Chondrocyte (in vitro differentiated cells): ENCODE results near the gene FOXN3. TPM values are rescaled to one million over a fixed set of nuclear protein-coding genes. Genes with fewer than 3 reads are reported as not detected.

Experiments
- DNase-seq: peaks from one replicate; pipeline ENCODE4 v3.0.0; 2021; ENCODE audit warnings: mixed read lengths, low spot score
- H3K27ac Mint-ChIP-seq: one replicate; pipeline ENCODE4 v1.8.0; 2021; ENCODE audit warnings: mild to moderate bottlenecking, moderate library complexity, mixed read lengths; ENCODE audit not compliant: unreplicated experiment
- H3K27me3 Mint-ChIP-seq: 2 replicates; pipeline ENCODE4 v1.8.0; 2021; ENCODE audit warnings: low read depth, mixed read lengths
- H3K36me3 Mint-ChIP-seq: 2 replicates; pipeline ENCODE4 v1.8.0; 2021; ENCODE audit warnings: low read depth, mixed read lengths
- H3K4me1 Mint-ChIP-seq: 2 replicates; pipeline ENCODE4 v1.8.0; 2021; ENCODE audit warnings: low read depth, mild to moderate bottlenecking, mixed read lengths
- H3K4me3 Mint-ChIP-seq: one replicate; pipeline ENCODE4 v1.8.0; 2021; ENCODE audit warnings: mild to moderate bottlenecking, moderate library complexity, mixed read lengths; ENCODE audit not compliant: unreplicated experiment
- H3K9me3 Mint-ChIP-seq: 2 replicates; pipeline ENCODE4 v1.8.0; 2021; ENCODE audit warnings: low read depth, mixed read lengths
- CTCF ChIP-seq: fragments of 200-600 bp; sonication (generic); IDR thresholded peaks from 2 replicates; pipeline ENCODE4 v1.5.0; 2021; ENCODE audit warnings: antibody characterized with exemption, mild to moderate bottlenecking, moderate library complexity
- total RNA-seq: library from RNA; stranded (reverse); gene quantifications from 3 replicates; pipeline ENCODE4 v1.2.1, GENCODE V29; 2021

Gene FOXN3
- total RNA-seq, 1 donor from 2014 or later, result 161 TPM

- peak overlapping the region; percentile 15 for H3K4me3 Mint-ChIP-seq
- no peak for DNase-seq
- TF ChIP-seq CTCF, result peak; percentile 69
- H3K27ac Mint-ChIP-seq, result peak overlapping the region; percentile 87
- H3K4me1 Mint-ChIP-seq, result peaks cover 61% of the 10 kb centered on the region
- H3K36me3 Mint-ChIP-seq, result peaks cover 3% of the 10 kb centered on the region
- H3K27me3 Mint-ChIP-seq, result no peaks in the 10 kb centered on the region
- H3K9me3 Mint-ChIP-seq, result no peaks in the 10 kb centered on the region
These were observed 174.9 kb downstream of the FOXN3 start for GRCh38 chr14:89241934-89242651.

- TF ChIP-seq CTCF, result no peak
- Mint-ChIP-seq H3K4me1 (peaks cover 67% of the 10 kb centered on the region), H3K27me3 (no peaks in the 10 kb centered on the region), H3K27ac (peak overlapping the region; percentile 75), H3K36me3 (no peaks in the 10 kb centered on the region), H3K4me3 (no peak overlapping the region), H3K9me3 (no peaks in the 10 kb centered on the region)
- no peak for DNase-seq
These were observed 175.8 kb downstream of the FOXN3 start for GRCh38 chr14:89241257-89241656.

- no peaks in the 10 kb centered on the region for H3K27me3 Mint-ChIP-seq
- no peak for DNase-seq
- H3K36me3 Mint-ChIP-seq, result no peaks in the 10 kb centered on the region
- H3K27ac Mint-ChIP-seq, result peak overlapping the region; percentile 1
- H3K9me3 Mint-ChIP-seq, result peaks cover 3% of the 10 kb centered on the region
- no peak overlapping the region for H3K4me3 Mint-ChIP-seq
- no peak for TF ChIP-seq CTCF
- H3K4me1 Mint-ChIP-seq, result peaks cover 67% of the 10 kb centered on the region
These were observed 176.6 kb downstream of the FOXN3 start for GRCh38 chr14:89240414-89240813.

GRCh38 chr14:89239023-89239422, 178.0 kb downstream of the FOXN3 start:
- H3K4me3 Mint-ChIP-seq, result no peak overlapping the region
- peak overlapping the region; percentile 8 for H3K27ac Mint-ChIP-seq
- no peak for TF ChIP-seq CTCF
- H3K4me1 Mint-ChIP-seq, result peaks cover 62% of the 10 kb centered on the region
- peaks cover 3% of the 10 kb centered on the region for H3K9me3 Mint-ChIP-seq
- no peak for DNase-seq
- no peaks in the 10 kb centered on the region for H3K36me3 Mint-ChIP-seq
- no peaks in the 10 kb centered on the region for H3K27me3 Mint-ChIP-seq

- Mint-ChIP-seq H3K9me3 (peaks cover 3% of the 10 kb centered on the region), H3K27me3 (no peaks in the 10 kb centered on the region), H3K4me1 (peaks cover 52% of the 10 kb centered on the region), H3K27ac (no peak overlapping the region), H3K4me3 (no peak overlapping the region), H3K36me3 (no peaks in the 10 kb centered on the region)
- peak; percentile 70 for TF ChIP-seq CTCF
- no peak for DNase-seq
These were observed 179.0 kb downstream of the FOXN3 start for GRCh38 chr14:89237921-89238529.
